Suprapubic skin (tissue), 4 donors: ENCODE measurements around the gene KRTAP5-3. TPM values are rescaled to one million over a fixed set of nuclear protein-coding genes. Genes with fewer than 3 reads are reported as not detected.
A peak's percentile ranks its signal among the peaks of the same experiment; 100 is the strongest.
"Not testable (repeated sequence)": the region's sequence is repeated elsewhere in the genome, so short reads cannot be mapped to it uniquely, and the experiment has no call there.

Experiments used
- DNase-seq, 2 donors: peaks; one replicate each; pipeline ENCODE4 v3.0.0-alpha.2; 2019; ENCODE audit warnings: low spot score in 2 of 2
- H3K27ac ChIP-seq: fragments of 200-600 bp; sonication (generic); one replicate; pipeline ENCODE4 v1.5.1; 2019
- H3K27me3 ChIP-seq: fragments of 200-600 bp; sonication (generic); one replicate; pipeline ENCODE4 v1.5.1; 2019
- H3K36me3 ChIP-seq: fragments of 200-600 bp; sonication (generic); one replicate; pipeline ENCODE4 v1.5.1; 2019
- H3K4me1 ChIP-seq: fragments of 200-600 bp; sonication (generic); one replicate; pipeline ENCODE4 v1.5.1; 2019
- H3K4me3 ChIP-seq: fragments of 200-600 bp; sonication (generic); one replicate; pipeline ENCODE4 v1.5.1; 2019; ENCODE audit warnings: mild to moderate bottlenecking
- H3K9me3 ChIP-seq: fragments of 200-600 bp; sonication (generic); one replicate; pipeline ENCODE4 v1.5.1; 2019
- CTCF ChIP-seq, 2 donors: fragments of 200-600 bp in 1 of 2; fragments of 450-650 bp in 1 of 2; sonication (generic) in 1 of 2; IDR thresholded peaks; one replicate each; pipeline ENCODE4 v1.5.1; 2016 to 2019; ENCODE audit warnings: antibody characterized with exemption in 2 of 2, mild to moderate bottlenecking in 1 of 2, moderate library complexity in 1 of 2
- EP300 ChIP-seq: sonication (generic); formaldehyde crosslinking; IDR thresholded peaks from one replicate; pipeline ENCODE4 v1.6.1; 2017; ENCODE audit warnings: antibody characterized with exemption
- POLR2A ChIP-seq, 2 donors: fragments of 450-650 bp; IDR thresholded peaks; one replicate each; pipeline ENCODE4 v1.6.1; 2017; ENCODE audit warnings: antibody characterized with exemption in 2 of 2, mild to moderate bottlenecking in 2 of 2, moderate library complexity in 2 of 2
- POLR2AphosphoS5 ChIP-seq, 3 donors: sonication (generic); formaldehyde crosslinking; IDR thresholded peaks; one replicate each; pipeline ENCODE4 v1.6.1; 2017; ENCODE audit warnings: antibody characterized with exemption in 3 of 3
- WGBS: methylation state at CpG from one replicate; pipeline ENCODE4 v1.1.5; 2018; 5-methylcytosine and 5-hydroxymethylcytosine counted together
- total RNA-seq, 4 donors: library from RNA; depleted of rRNA; stranded (reverse); fragments of >200 nt; gene quantifications; one replicate each; pipeline ENCODE4 v1.1.0, GENCODE V29; 2016

Gene KRTAP5-3
- total RNA-seq, 4 donors from 2014 or later: 3.7 to 14.9 (median 4.4) TPM; not detected in 1

GRCh38 chr11:1650918-1651262 lies 42.6 kb upstream of the KRTAP5-3 start:
- Histone ChIP-seq H3K27me3 (peaks cover 23% of the 10 kb centered on the region), H3K9me3 (no peaks in the 10 kb centered on the region), H3K27ac (no peak overlapping the region), H3K36me3 (no peaks in the 10 kb centered on the region), H3K4me3 (no peak overlapping the region), H3K4me1 (peaks cover 12% of the 10 kb centered on the region)
- TF ChIP-seq POLR2AphosphoS5 (IDR thresholded peaks at IDR 0.05) (no peak), EP300 (no peak), CTCF (IDR thresholded peaks at IDR 0.05) (no peak), POLR2A (IDR thresholded peaks at IDR 0.05) (no peak)
- 79% methylated on average over 5 of the region's 5 CpGs for WGBS
- no peak for DNase-seq

- no peak overlapping the region for H3K4me3 ChIP-seq
- DNase-seq: peak in 1 of 2 donors; percentile 66
- no peak overlapping the region for H3K27ac ChIP-seq
- H3K36me3 ChIP-seq: no peaks in the 10 kb centered on the region
- WGBS: 57% methylated on average over 13 of the region's 15 CpGs
- H3K27me3 ChIP-seq: peaks cover 16% of the 10 kb centered on the region
- H3K9me3 ChIP-seq: no peaks in the 10 kb centered on the region
- TF ChIP-seq POLR2AphosphoS5 (IDR thresholded peaks at IDR 0.05): no peak
- no peak for TF ChIP-seq EP300
- TF ChIP-seq POLR2A (IDR thresholded peaks at IDR 0.05): no peak
- no peak for TF ChIP-seq CTCF (IDR thresholded peaks at IDR 0.05)
- H3K4me1 ChIP-seq: peaks cover 12% of the 10 kb centered on the region
Observed at GRCh38 chr11:1650034-1650917, 42.0 kb upstream of the KRTAP5-3 start.

- Histone ChIP-seq H3K9me3 (no peaks in the 10 kb centered on the region), H3K4me3 (no peak overlapping the region), H3K27me3 (peaks cover 12% of the 10 kb centered on the region), H3K36me3 (no peaks in the 10 kb centered on the region), H3K27ac (no peak overlapping the region), H3K4me1 (peaks cover 12% of the 10 kb centered on the region)
- no peak for DNase-seq
- TF ChIP-seq EP300: no peak
- TF ChIP-seq POLR2AphosphoS5 (IDR thresholded peaks at IDR 0.05): no peak
- TF ChIP-seq POLR2A (IDR thresholded peaks at IDR 0.05): no peak
- TF ChIP-seq CTCF (IDR thresholded peaks at IDR 0.05): no peak
- WGBS: 89% methylated on average over 24 of the region's 28 CpGs
Observed at GRCh38 chr11:1648653-1649420, 40.6 kb upstream of the KRTAP5-3 start.

- H3K9me3 ChIP-seq: no peaks in the 10 kb centered on the region
- DNase-seq: no peak
- no peak overlapping the region for H3K27ac ChIP-seq
- no peaks in the 10 kb centered on the region for H3K36me3 ChIP-seq
- TF ChIP-seq POLR2AphosphoS5 (IDR thresholded peaks at IDR 0.05): no peak
- no peak for TF ChIP-seq CTCF (IDR thresholded peaks at IDR 0.05)
- TF ChIP-seq POLR2A (IDR thresholded peaks at IDR 0.05): no peak
- TF ChIP-seq EP300: no peak
- H3K4me3 ChIP-seq: no peak overlapping the region
- peaks cover 10% of the 10 kb centered on the region for H3K27me3 ChIP-seq
- peaks cover 9% of the 10 kb centered on the region for H3K4me1 ChIP-seq
- WGBS: 92% methylated on average over 25 of the region's 35 CpGs
Observed at GRCh38 chr11:1647901-1648652, 39.8 kb upstream of the KRTAP5-3 start.

- H3K27ac ChIP-seq, H3K4me1 ChIP-seq, H3K9me3 ChIP-seq, DNase-seq, H3K4me3 ChIP-seq, H3K36me3 ChIP-seq: not testable (repeated sequence)
- peaks cover 13% of the 10 kb centered on the region for H3K27me3 ChIP-seq
- 89% methylated on average over 10 of the region's 10 CpGs for WGBS
Observed at GRCh38 chr11:1646540-1646939, 38.3 kb upstream of the KRTAP5-3 start.
